Activated naive CD8-positive, alpha-beta T cell (primary cell): ENCODE results near the gene THBS4.

Experiments used
- H3K27ac Mint-ChIP-seq: one replicate; pipeline ENCODE4 v1.8.0; 2021; ENCODE audit warnings: mixed read lengths
- H3K27me3 Mint-ChIP-seq: one replicate; pipeline ENCODE4 v1.8.0; 2021; ENCODE audit warnings: mixed read lengths
- H3K36me3 Mint-ChIP-seq: one replicate; pipeline ENCODE4 v1.8.0; 2021; ENCODE audit warnings: mixed read lengths
- H3K4me1 Mint-ChIP-seq: one replicate; pipeline ENCODE4 v1.8.0; 2021; ENCODE audit warnings: low read depth, mixed read lengths
- H3K4me3 Mint-ChIP-seq: one replicate; pipeline ENCODE4 v1.8.0; 2021; ENCODE audit warnings: mild to moderate bottlenecking, mixed read lengths
- H3K9me3 Mint-ChIP-seq: one replicate; pipeline ENCODE4 v1.8.0; 2021; ENCODE audit warnings: low read depth, mixed read lengths

THBS4 gene

GRCh38 chr5:80034962-80035821, at the start of gene THBS4:
Gene THBS4 (plus strand): TSS chr5:80035348. CDS start chr5:80035538, 190 bp downstream.
- Mint-ChIP-seq H3K36me3 (peaks cover 2% of the 10 kb centered on the region), H3K4me1 (peaks cover 22% of the 10 kb centered on the region), H3K9me3 (no peaks in the 10 kb centered on the region), H3K27me3 (peaks cover 36% of the 10 kb centered on the region), H3K27ac (no peak within 1 kb of the TSS), H3K4me3 (peak within 1 kb of the TSS; percentile 76)

- peaks cover 67% of the 10 kb centered on the region for H3K4me1 Mint-ChIP-seq
- H3K9me3 Mint-ChIP-seq = no peaks in the 10 kb centered on the region
- H3K4me3 Mint-ChIP-seq = peak overlapping the region; percentile 5
- H3K27me3 Mint-ChIP-seq = no peaks in the 10 kb centered on the region
- peaks cover 33% of the 10 kb centered on the region for H3K36me3 Mint-ChIP-seq
- peak overlapping the region; percentile 85 for H3K27ac Mint-ChIP-seq
Measured at GRCh38 chr5:79986260-79986659, 48.9 kb upstream of the THBS4 start.

- H3K27ac Mint-ChIP-seq = peak overlapping the region; percentile 100
- H3K36me3 Mint-ChIP-seq = peaks cover 16% of the 10 kb centered on the region
- peaks cover 2% of the 10 kb centered on the region for H3K27me3 Mint-ChIP-seq
- H3K4me1 Mint-ChIP-seq = peaks cover 48% of the 10 kb centered on the region
- peak overlapping the region; percentile 98 for H3K4me3 Mint-ChIP-seq
- H3K9me3 Mint-ChIP-seq = no peaks in the 10 kb centered on the region
Measured at GRCh38 chr5:79990205-79990597, 44.9 kb upstream of the THBS4 start.

GRCh38 chr5:79990598-79991507, 44.3 kb upstream of the THBS4 start, which contains the start of gene MTX3:
Gene MTX3 (minus strand): TSS chr5:79991262. CDS start chr5:79991238, 24 bp downstream.
- no peaks in the 10 kb centered on the region for H3K9me3 Mint-ChIP-seq
- H3K27ac Mint-ChIP-seq = peak within 1 kb of the TSS; percentile 100
- H3K4me3 Mint-ChIP-seq = peak within 1 kb of the TSS; percentile 98
- peaks cover 17% of the 10 kb centered on the region for H3K36me3 Mint-ChIP-seq
- H3K4me1 Mint-ChIP-seq = peaks cover 45% of the 10 kb centered on the region
- H3K27me3 Mint-ChIP-seq = peaks cover 2% of the 10 kb centered on the region

GRCh38 chr5:79992891-79993657, 42.1 kb upstream of the THBS4 start:
- Mint-ChIP-seq H3K27ac (peak overlapping the region; percentile 66), H3K27me3 (peaks cover 2% of the 10 kb centered on the region), H3K9me3 (no peaks in the 10 kb centered on the region), H3K4me3 (no peak overlapping the region), H3K36me3 (peaks cover 10% of the 10 kb centered on the region), H3K4me1 (peaks cover 36% of the 10 kb centered on the region)

DNA sequence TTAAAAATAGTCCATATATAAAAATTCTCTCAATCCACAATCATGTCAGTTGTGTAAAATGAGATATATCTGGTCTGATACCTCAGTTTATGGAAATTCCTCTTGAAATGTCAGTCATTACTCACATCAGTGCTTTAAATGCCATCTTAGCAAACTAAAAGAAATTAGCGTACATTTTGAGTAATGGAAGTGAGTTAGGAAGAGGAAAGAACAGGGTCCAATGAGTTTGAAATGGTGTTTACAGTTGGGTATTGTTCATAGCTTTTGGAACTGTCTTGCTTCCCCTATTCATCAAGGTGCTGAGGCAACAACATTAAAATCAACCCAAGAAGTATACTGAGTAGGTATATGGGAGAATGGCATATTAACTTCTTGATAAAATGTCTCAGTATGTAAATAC, 35.4 kb upstream of the THBS4 start:
- peaks cover 30% of the 10 kb centered on the region for H3K36me3 Mint-ChIP-seq
- H3K4me3 Mint-ChIP-seq = no peak overlapping the region
- H3K27ac Mint-ChIP-seq = no peak overlapping the region
- peaks cover 2% of the 10 kb centered on the region for H3K27me3 Mint-ChIP-seq
- H3K9me3 Mint-ChIP-seq = no peaks in the 10 kb centered on the region
- H3K4me1 Mint-ChIP-seq = peaks cover 4% of the 10 kb centered on the region

GRCh38 chr5:80002677-80003076, 32.5 kb upstream of the THBS4 start:
- H3K36me3 Mint-ChIP-seq = peaks cover 29% of the 10 kb centered on the region
- H3K4me1 Mint-ChIP-seq = no peaks in the 10 kb centered on the region
- H3K4me3 Mint-ChIP-seq = no peak overlapping the region
- H3K27me3 Mint-ChIP-seq = no peaks in the 10 kb centered on the region
- H3K9me3 Mint-ChIP-seq = no peaks in the 10 kb centered on the region
- H3K27ac Mint-ChIP-seq = no peak overlapping the region

GRCh38 chr5:80008995-80009765, 26.0 kb upstream of the THBS4 start:
- H3K9me3 Mint-ChIP-seq = no peaks in the 10 kb centered on the region
- H3K4me1 Mint-ChIP-seq = no peaks in the 10 kb centered on the region
- no peak overlapping the region for H3K4me3 Mint-ChIP-seq
- H3K27me3 Mint-ChIP-seq = no peaks in the 10 kb centered on the region
- peaks cover 15% of the 10 kb centered on the region for H3K36me3 Mint-ChIP-seq
- no peak overlapping the region for H3K27ac Mint-ChIP-seq

- Mint-ChIP-seq H3K27ac (no peak overlapping the region), H3K36me3 (peaks cover 15% of the 10 kb centered on the region), H3K4me3 (no peak overlapping the region), H3K9me3 (no peaks in the 10 kb centered on the region), H3K4me1 (no peaks in the 10 kb centered on the region), H3K27me3 (no peaks in the 10 kb centered on the region)
Measured at GRCh38 chr5:80010754-80011392, 24.3 kb upstream of the THBS4 start.

GRCh38 chr5:80025069-80025468, 10.1 kb upstream of the THBS4 start:
- no peak overlapping the region for H3K4me3 Mint-ChIP-seq
- no peaks in the 10 kb centered on the region for H3K9me3 Mint-ChIP-seq
- H3K36me3 Mint-ChIP-seq = no peaks in the 10 kb centered on the region
- H3K27ac Mint-ChIP-seq = no peak overlapping the region
- peaks cover 2% of the 10 kb centered on the region for H3K27me3 Mint-ChIP-seq
- peaks cover 3% of the 10 kb centered on the region for H3K4me1 Mint-ChIP-seq

GRCh38 chr5:80026841-80027240, 8.3 kb upstream of the THBS4 start:
- H3K4me3 Mint-ChIP-seq = no peak overlapping the region
- H3K36me3 Mint-ChIP-seq = no peaks in the 10 kb centered on the region
- H3K4me1 Mint-ChIP-seq = peaks cover 11% of the 10 kb centered on the region
- no peak overlapping the region for H3K27ac Mint-ChIP-seq
- no peaks in the 10 kb centered on the region for H3K9me3 Mint-ChIP-seq
- H3K27me3 Mint-ChIP-seq = peaks cover 2% of the 10 kb centered on the region

DNA sequence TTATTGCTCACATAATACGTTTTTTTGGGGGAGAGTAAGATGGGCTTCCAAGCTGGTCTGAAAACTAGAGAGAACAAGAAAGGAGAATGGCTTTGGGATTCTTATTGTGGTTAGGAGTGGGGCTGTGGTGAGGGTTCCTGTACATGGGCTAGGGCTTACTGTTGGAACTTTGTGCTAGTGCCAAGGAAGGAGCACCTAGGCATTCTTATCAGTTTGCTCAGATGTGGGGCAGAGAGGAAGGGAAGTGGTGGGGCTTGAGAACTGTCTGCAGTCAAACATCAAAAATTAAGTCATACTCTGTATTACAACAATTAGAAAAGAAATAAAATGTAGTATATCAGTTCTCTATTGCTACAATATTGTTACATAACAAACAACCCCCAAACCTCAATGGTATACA, 4.0 kb upstream of the THBS4 start:
- Mint-ChIP-seq H3K9me3 (no peaks in the 10 kb centered on the region), H3K36me3 (peaks cover 1% of the 10 kb centered on the region), H3K4me3 (no peak overlapping the region), H3K27ac (no peak overlapping the region), H3K27me3 (peaks cover 22% of the 10 kb centered on the region), H3K4me1 (peaks cover 25% of the 10 kb centered on the region)

DNA sequence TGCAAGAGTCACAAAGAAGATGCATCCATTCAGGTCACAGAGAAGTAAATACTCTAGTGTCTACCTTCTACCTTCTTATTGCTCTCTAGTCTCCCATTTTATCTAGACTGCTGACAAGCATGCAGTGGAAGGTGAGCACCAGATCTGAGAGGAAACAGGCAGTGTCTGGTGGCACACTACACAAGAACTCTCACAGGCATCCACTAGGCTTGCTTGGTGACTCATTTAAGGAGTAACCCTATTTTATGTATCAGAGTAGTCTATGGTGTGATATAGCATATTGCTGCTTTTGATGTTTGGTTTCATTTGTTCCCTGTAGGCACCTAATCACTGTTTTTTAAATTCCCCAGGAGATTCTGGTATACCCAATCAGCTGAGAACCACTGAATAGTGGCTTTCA, 1.6 kb upstream of the THBS4 start:
- H3K9me3 Mint-ChIP-seq = no peaks in the 10 kb centered on the region
- peaks cover 33% of the 10 kb centered on the region for H3K27me3 Mint-ChIP-seq
- H3K4me1 Mint-ChIP-seq = peaks cover 22% of the 10 kb centered on the region

More for the DNA sequence above, 1.6 kb upstream of the THBS4 start:
- Mint-ChIP-seq H3K36me3 (peaks cover 2% of the 10 kb centered on the region), H3K4me3 (no peak overlapping the region), H3K27ac (no peak overlapping the region)
